ENCODE results near the gene PNMA6F.

PNMA6F gene

DNA sequence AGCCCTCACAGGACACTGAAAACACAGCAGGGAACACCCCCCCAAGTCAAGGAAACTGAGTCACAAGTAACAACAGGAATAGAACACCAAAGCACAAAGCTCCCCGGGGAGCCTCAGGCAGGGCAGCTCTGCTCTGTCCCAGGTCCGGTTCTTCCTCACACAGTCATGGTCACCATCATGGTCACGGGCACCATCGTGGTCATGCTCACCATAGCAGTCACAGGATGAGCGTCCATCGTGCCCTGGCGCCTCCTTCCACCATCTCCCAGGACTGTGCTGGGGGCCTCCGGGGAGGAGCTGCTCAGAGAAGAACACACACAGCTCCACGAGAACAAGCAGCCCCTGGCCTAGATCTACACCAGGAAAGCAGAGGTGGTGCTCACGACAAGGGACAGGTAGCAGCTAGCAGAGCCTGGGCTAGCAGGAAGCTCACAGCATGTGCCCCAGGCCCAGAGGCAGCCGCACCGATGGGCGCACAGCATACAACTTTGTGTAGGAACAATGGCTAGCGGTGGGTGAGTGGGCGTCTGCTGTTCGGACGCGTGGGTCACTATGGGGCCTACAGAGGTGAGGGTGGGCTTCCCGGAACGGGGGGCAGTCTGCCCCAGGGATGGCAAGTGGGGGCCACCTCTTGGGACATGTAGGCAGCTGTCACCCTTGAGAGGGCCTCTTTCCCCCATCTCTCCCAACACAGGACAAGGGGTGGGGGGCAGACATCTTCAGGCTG, 3.4 kb downstream of the PNMA6F start:
- H4K20me1 ChIP-seq (ENCODE audit: low read depth, low read length), result no peaks in the 10 kb centered on the region
- H3K9me2 ChIP-seq (replicated peaks; ENCODE audit: insufficient read depth, low read length), result no peaks in the 10 kb centered on the region
- no peaks in the 10 kb centered on the region for H3K79me2 ChIP-seq (ENCODE audit: insufficient read depth, low read length)
- TF ChIP-seq, protein P1, sequence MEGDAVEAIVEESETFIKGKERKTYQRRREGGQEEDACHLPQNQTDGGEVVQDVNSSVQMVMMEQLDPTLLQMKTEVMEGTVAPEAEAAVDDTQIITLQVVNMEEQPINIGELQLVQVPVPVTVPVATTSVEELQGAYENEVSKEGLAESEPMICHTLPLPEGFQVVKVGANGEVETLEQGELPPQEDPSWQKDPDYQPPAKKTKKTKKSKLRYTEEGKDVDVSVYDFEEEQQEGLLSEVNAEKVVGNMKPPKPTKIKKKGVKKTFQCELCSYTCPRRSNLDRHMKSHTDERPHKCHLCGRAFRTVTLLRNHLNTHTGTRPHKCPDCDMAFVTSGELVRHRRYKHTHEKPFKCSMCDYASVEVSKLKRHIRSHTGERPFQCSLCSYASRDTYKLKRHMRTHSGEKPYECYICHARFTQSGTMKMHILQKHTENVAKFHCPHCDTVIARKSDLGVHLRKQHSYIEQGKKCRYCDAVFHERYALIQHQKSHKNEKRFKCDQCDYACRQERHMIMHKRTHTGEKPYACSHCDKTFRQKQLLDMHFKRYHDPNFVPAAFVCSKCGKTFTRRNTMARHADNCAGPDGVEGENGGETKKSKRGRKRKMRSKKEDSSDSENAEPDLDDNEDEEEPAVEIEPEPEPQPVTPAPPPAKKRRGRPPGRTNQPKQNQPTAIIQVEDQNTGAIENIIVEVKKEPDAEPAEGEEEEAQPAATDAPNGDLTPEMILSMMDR (IDR thresholded peaks at IDR 0.05; ENCODE audit: insufficient read depth, low read length, poor library complexity, severe bottlenecking), result no peak
- TF ChIP-seq EZH2phosphoT487 (conservative IDR thresholded peaks at IDR 0.05; ENCODE audit: low read length), result no peak
- no peak overlapping the region for H3K4me2 ChIP-seq (ENCODE audit: low read depth, low read length, poor library complexity, severe bottlenecking)
- no peak overlapping the region for H2AFZ ChIP-seq (ENCODE audit: low read depth, low read length, severe bottlenecking)
- no peak overlapping the region for H3K9ac ChIP-seq (ENCODE audit: low read length)
- H3K36me3 ChIP-seq (ENCODE audit: low read length), result no peaks in the 10 kb centered on the region
- no peaks in the 10 kb centered on the region for H3K27me3 ChIP-seq (ENCODE audit: low read length)
- H3K9me3 ChIP-seq (ENCODE audit: insufficient read depth, low read length), result no peaks in the 10 kb centered on the region
- no peak overlapping the region for H3K27ac ChIP-seq (ENCODE audit: low read depth, low read length)
- H3F3A ChIP-seq (ENCODE audit: insufficient read depth), result no peaks in the 10 kb centered on the region
- H3K4me3 ChIP-seq (ENCODE audit: insufficient read depth, low read length, poor library complexity, severe bottlenecking), result no peak overlapping the region

DNA sequence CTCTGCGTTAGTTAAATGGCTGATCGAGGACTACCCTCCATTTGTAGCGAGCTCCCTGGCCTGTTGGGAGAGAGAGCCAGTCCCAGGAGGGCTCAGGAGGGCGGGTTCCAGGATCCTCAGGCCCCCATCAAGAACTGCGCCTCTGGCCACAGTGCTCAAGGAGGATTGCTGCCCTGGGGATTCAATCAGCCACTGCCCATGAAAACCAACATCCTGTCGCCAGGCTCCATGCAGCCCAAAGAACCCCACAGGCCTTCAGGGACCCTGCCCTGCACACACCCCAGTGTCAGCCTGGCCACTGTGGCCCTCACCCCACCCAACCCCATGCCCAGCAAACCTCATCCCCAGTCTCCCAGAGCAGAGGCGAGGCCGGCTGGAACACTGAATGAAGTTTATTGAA, 4.3 kb downstream of the PNMA6F start:
- no peaks in the 10 kb centered on the region for H3K36me3 ChIP-seq (ENCODE audit: low read length)
- no peaks in the 10 kb centered on the region for H4K20me1 ChIP-seq (ENCODE audit: low read depth, low read length)
- no peak overlapping the region for H3K9ac ChIP-seq (ENCODE audit: low read length)
- H2AFZ ChIP-seq (ENCODE audit: low read depth, low read length, severe bottlenecking), result no peak overlapping the region
- TF ChIP-seq, protein P1 (IDR thresholded peaks at IDR 0.05; ENCODE audit: insufficient read depth, low read length, poor library complexity, severe bottlenecking), result no peak
- no peak for TF ChIP-seq EZH2phosphoT487 (conservative IDR thresholded peaks at IDR 0.05; ENCODE audit: low read length)
- H3K27ac ChIP-seq (ENCODE audit: low read depth, low read length), result no peak overlapping the region
- no peaks in the 10 kb centered on the region for H3K9me3 ChIP-seq (ENCODE audit: insufficient read depth, low read length)
- no peak overlapping the region for H3K4me2 ChIP-seq (ENCODE audit: low read depth, low read length, poor library complexity, severe bottlenecking)
- H3K27me3 ChIP-seq (ENCODE audit: low read length), result no peaks in the 10 kb centered on the region
- H3K79me2 ChIP-seq (ENCODE audit: insufficient read depth, low read length), result no peaks in the 10 kb centered on the region
- no peaks in the 10 kb centered on the region for H3K9me2 ChIP-seq (replicated peaks; ENCODE audit: insufficient read depth, low read length)
- no peak overlapping the region for H3K4me3 ChIP-seq (ENCODE audit: insufficient read depth, low read length, poor library complexity, severe bottlenecking)
- H3F3A ChIP-seq (ENCODE audit: insufficient read depth), result no peaks in the 10 kb centered on the region

DNA sequence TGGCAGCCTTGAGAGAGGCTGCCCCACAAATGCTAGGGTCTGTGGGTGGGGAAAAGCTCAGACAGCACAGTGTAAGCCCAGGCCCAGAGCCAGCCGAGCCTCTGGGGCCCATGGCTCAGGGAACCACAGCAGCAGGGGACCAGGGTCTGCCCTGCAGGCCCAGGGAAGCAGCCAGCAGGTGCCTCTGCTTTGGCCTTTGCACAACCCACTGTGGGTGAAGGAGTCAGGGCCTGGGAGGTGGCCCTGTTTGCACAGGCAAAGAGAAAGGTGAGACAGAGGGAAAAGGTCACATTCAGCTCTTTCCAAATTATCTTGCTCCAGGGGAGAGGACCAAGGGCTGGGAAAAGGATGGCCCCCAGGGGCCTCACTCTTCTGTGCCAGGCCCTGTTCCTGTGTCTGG, 8.7 kb downstream of the PNMA6F start:
- Histone ChIP-seq H3K9me2 (replicated peaks; ENCODE audit: insufficient read depth, low read length) (no peaks in the 10 kb centered on the region), H3K27me3 (ENCODE audit: low read length) (no peaks in the 10 kb centered on the region), H4K20me1 (ENCODE audit: low read depth, low read length) (no peaks in the 10 kb centered on the region), H3K4me2 (ENCODE audit: low read depth, low read length, poor library complexity, severe bottlenecking) (no peak overlapping the region), H3K79me2 (ENCODE audit: insufficient read depth, low read length) (no peaks in the 10 kb centered on the region), H2AFZ (ENCODE audit: low read depth, low read length, severe bottlenecking) (no peak overlapping the region), H3K4me3 (ENCODE audit: insufficient read depth, low read length, poor library complexity, severe bottlenecking) (no peak overlapping the region), H3F3A (ENCODE audit: insufficient read depth) (no peaks in the 10 kb centered on the region), H3K9me3 (ENCODE audit: insufficient read depth, low read length) (no peaks in the 10 kb centered on the region), H3K9ac (ENCODE audit: low read length) (no peak overlapping the region), H3K36me3 (ENCODE audit: low read length) (no peaks in the 10 kb centered on the region), H3K27ac (ENCODE audit: low read depth, low read length) (no peak overlapping the region)
- TF ChIP-seq EZH2phosphoT487 (conservative IDR thresholded peaks at IDR 0.05; ENCODE audit: low read length), result no peak
- TF ChIP-seq, protein P1 (IDR thresholded peaks at IDR 0.05; ENCODE audit: insufficient read depth, low read length, poor library complexity, severe bottlenecking), result no peak
